Liver (tissue), 9 donors: Measurements from ENCODE around the gene PTPRN2. TPM values are rescaled to one million over a fixed set of nuclear protein-coding genes. Genes with fewer than 3 reads are reported as not detected.

Experiments
- DNase-seq: peaks from one replicate; pipeline ENCODE4 v3.0.0-alpha.2; 2017; ENCODE audit warnings: low spot score
- H3K27ac ChIP-seq, 2 donors: one replicate each; pipeline ENCODE4 v1.7.0; 2013; ENCODE audit warnings: inconsistent platforms in 2 of 2, low read length in 2 of 2, control low read depth in 1 of 2, low read depth in 1 of 2, mild to moderate bottlenecking in 1 of 2
- H3K27me3 ChIP-seq, 4 donors: one replicate each; pipeline versions ENCODE4 v1.6.1 to v1.7.0; 2013; ENCODE audit warnings: low read length in 3 of 4, inconsistent platforms in 1 of 4, mild to moderate bottlenecking in 1 of 4, moderate library complexity in 1 of 4; ENCODE audit not compliant: control insufficient read depth in 4 of 4, insufficient read depth in 4 of 4
- H3K36me3 ChIP-seq, 4 donors: one replicate each; pipeline versions ENCODE4 v1.6.1 to v1.7.0; 2013; ENCODE audit warnings: low read length in 3 of 4, mild to moderate bottlenecking in 3 of 4, low read depth in 1 of 4, moderate library complexity in 1 of 4; ENCODE audit not compliant: control insufficient read depth in 4 of 4, insufficient read depth in 3 of 4
- H3K4me1 ChIP-seq, 4 donors: one replicate each; pipeline versions ENCODE4 v1.6.1 to v1.7.0; 2013; ENCODE audit warnings: low read length in 3 of 4, mild to moderate bottlenecking in 3 of 4, moderate library complexity in 1 of 4; ENCODE audit not compliant: control insufficient read depth in 4 of 4, insufficient read depth in 4 of 4
- H3K4me3 ChIP-seq, 3 donors: one replicate each; pipeline versions ENCODE4 v1.6.1 to v1.7.0; 2013; ENCODE audit warnings: low read length in 3 of 3, control low read depth in 1 of 3, low read depth in 1 of 3, mild to moderate bottlenecking in 1 of 3
- H3K9ac ChIP-seq, 2 donors: one replicate each; pipeline ENCODE4 v1.7.0; 2013; ENCODE audit warnings: low read length in 2 of 2, mild to moderate bottlenecking in 2 of 2, moderate library complexity in 2 of 2, control low read depth in 1 of 2, low read depth in 1 of 2
- H3K9me3 ChIP-seq, 4 donors: one replicate each; pipeline versions ENCODE4 v1.6.1 to v1.7.0; 2013; ENCODE audit warnings: low read length in 3 of 4; ENCODE audit not compliant: control insufficient read depth in 4 of 4
- CTCF ChIP-seq: fragments of 150-350 bp; IDR thresholded peaks from 2 replicates; pipeline ENCODE4 v1.5.1; 2017; ENCODE audit warnings: improper control_type of control experiment, low read depth, low read length; ENCODE audit not compliant: missing input control
- EGR1 ChIP-seq, 2 donors: IDR thresholded peaks; 2 replicates each; pipeline ENCODE4 v1.6.1; 2016 to 2018; ENCODE audit warnings: antibody characterized with exemption in 2 of 2, low read depth in 2 of 2
- FOXA1 ChIP-seq: IDR thresholded peaks from 2 replicates; pipeline ENCODE4 v1.6.1; 2016; ENCODE audit warnings: antibody characterized with exemption
- FOXA2 ChIP-seq: IDR thresholded peaks from 2 replicates; pipeline ENCODE4 v1.6.1; 2016; ENCODE audit warnings: antibody characterized with exemption
- GABPA ChIP-seq, 2 donors: IDR thresholded peaks in 1 of 2; conservative IDR thresholded peaks in 1 of 2; 2 replicates each; pipeline ENCODE4 v1.6.1; 2016; ENCODE audit warnings: antibody characterized with exemption in 2 of 2, mild to moderate bottlenecking in 1 of 2, moderate library complexity in 1 of 2
- HNF4A ChIP-seq, 2 donors: conservative IDR thresholded peaks; 2 replicates each; pipeline ENCODE4 v1.6.1; 2016; ENCODE audit warnings: antibody characterized with exemption in 2 of 2, mild to moderate bottlenecking in 2 of 2
- HNF4G ChIP-seq: IDR thresholded peaks from 2 replicates; pipeline ENCODE4 v1.6.1; 2016; ENCODE audit warnings: antibody characterized with exemption
- JUND ChIP-seq, 2 donors: IDR thresholded peaks; 2 replicates each; pipeline ENCODE4 v1.6.1; 2016; ENCODE audit warnings: antibody characterized with exemption in 2 of 2
- NR2F2 ChIP-seq: IDR thresholded peaks from 2 replicates; pipeline ENCODE4 v1.6.1; 2016; ENCODE audit warnings: antibody characterized with exemption
- RAD21 ChIP-seq, 2 donors: IDR thresholded peaks; 2 replicates each; pipeline ENCODE4 v1.6.1; 2016; ENCODE audit warnings: antibody characterized with exemption in 2 of 2, mild to moderate bottlenecking in 2 of 2
- RXRA ChIP-seq, 2 donors: IDR thresholded peaks; 2 replicates each; pipeline ENCODE4 v1.6.1; 2017 to 2018; ENCODE audit warnings: antibody characterized with exemption in 2 of 2, mild to moderate bottlenecking in 1 of 2
- SP1 ChIP-seq: IDR thresholded peaks from 2 replicates; pipeline ENCODE4 v1.6.1; 2018; ENCODE audit warnings: antibody characterized with exemption, mild to moderate bottlenecking
- TAF1 ChIP-seq: conservative IDR thresholded peaks from 2 replicates; pipeline ENCODE4 v1.6.1; 2016; ENCODE audit warnings: antibody characterized with exemption, mild to moderate bottlenecking
- YY1 ChIP-seq: IDR thresholded peaks from 2 replicates; pipeline ENCODE4 v1.6.1; 2016; ENCODE audit warnings: antibody characterized with exemption, mild to moderate bottlenecking
- ZBTB33 ChIP-seq: IDR thresholded peaks from 2 replicates; pipeline ENCODE4 v1.6.1; 2016; ENCODE audit warnings: antibody characterized with exemption
- WGBS: extraction: QIAGEN DNeasy Blood & Tissue Kit; methylation state at CpG from one replicate; pipeline ENCODE4 v1.1.7; 2013; 5-methylcytosine and 5-hydroxymethylcytosine counted together
- polyA plus RNA-seq, 2 donors: library from polyadenylated mRNA; stranded (reverse) in 1 of 2; unstranded in 1 of 2; fragments of 200-250 nt in 1 of 2; fragments of >200 nt in 1 of 2; fragmentation: Nextera tagmentation in 1 of 2; extraction: Ambion mirVana in 1 of 2; gene quantifications; one replicate each; pipeline versions ENCODE4 v1.2.1 to v1.2.3, GENCODE V29; 2013 to 2015
- total RNA-seq, 2 donors: library from RNA; depleted of rRNA; stranded (reverse); fragments of >200 nt; gene quantifications; one replicate each; pipeline ENCODE4 v1.2.3, GENCODE V29; 2014
- TF ChIP-seq, protein P1 (sequence below): IDR thresholded peaks from 2 replicates; pipeline ENCODE4 v1.6.1; 2016; ENCODE audit warnings: antibody characterized with exemption
- TF ChIP-seq, protein P2 (sequence below): IDR thresholded peaks from 2 replicates; pipeline ENCODE4 v1.6.1; 2016; ENCODE audit warnings: antibody characterized with exemption
- donor health status: healthy.
- donor health status: healthy.
- donor health status: healthy.
- donor health status: healthy.
- donor health status: healthy.

PTPRN2 gene
- total and polyA plus RNA-seq, 4 donors: 0.75 to 1.9 (median 1.1) TPM

DNA sequence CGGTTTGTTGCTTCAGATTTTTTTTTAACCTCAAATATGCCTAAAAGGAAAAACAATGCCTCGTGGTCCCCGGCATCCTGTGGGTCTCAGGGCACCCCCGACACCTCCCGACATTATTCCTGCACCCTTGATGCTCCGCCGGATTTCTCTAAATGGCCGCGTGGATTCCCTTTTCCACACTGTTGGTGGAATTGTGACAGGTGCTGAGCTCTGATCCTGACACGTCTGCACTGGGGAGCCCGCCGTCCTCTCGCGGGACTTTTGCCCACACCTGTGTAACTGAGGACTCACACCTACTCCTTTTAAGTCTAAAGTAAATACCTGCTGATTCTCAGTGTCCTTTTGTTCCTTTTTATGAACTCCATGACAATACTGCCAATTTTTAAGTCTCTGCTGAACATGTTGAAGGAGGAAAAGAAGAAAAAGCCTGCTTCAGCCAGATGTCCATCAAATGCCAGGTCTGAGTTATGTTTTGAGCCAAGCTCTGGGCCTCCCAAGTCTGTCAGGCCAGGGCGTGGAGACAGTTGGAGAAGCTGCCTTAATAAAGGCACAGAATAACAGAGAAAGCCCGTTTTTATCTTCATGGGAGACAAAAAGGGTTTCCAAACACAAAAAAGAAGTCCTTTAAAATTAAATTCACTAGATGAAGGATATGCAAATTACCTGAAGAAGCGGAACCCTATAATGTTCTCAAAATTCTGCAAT, 682.6 kb downstream of the PTPRN2 start:
- Histone ChIP-seq H3K4me1 (no peaks in the 10 kb centered on the region), H3K9ac (no peak overlapping the region), H3K9me3 (no peaks in the 10 kb centered on the region), H3K4me3 (no peak overlapping the region), H3K36me3 (no peaks in the 10 kb centered on the region), H3K27ac (no peak overlapping the region), H3K27me3 (no peaks in the 10 kb centered on the region)
- DNase-seq: no peak
- 80% methylated on average over 17 of the region's 17 CpGs for WGBS
- no peak for TF ChIP-seq JUND (IDR thresholded peaks at IDR 0.05)
- TF ChIP-seq FOXA2: no peak
- TF ChIP-seq NR2F2: no peak
- no peak for TF ChIP-seq EGR1 (IDR thresholded peaks at IDR 0.05; ENCODE audit: low read depth in 2 of 2)
- no peak for TF ChIP-seq HNF4A (conservative IDR thresholded peaks at IDR 0.05)
- no peak for TF ChIP-seq HNF4G
- no peak for TF ChIP-seq YY1
- no peak for TF ChIP-seq SP1
- TF ChIP-seq GABPA (IDR thresholded peaks at IDR 0.05 in 1 of 2, conservative IDR thresholded peaks at IDR 0.05 in 1 of 2): no peak

DNA sequence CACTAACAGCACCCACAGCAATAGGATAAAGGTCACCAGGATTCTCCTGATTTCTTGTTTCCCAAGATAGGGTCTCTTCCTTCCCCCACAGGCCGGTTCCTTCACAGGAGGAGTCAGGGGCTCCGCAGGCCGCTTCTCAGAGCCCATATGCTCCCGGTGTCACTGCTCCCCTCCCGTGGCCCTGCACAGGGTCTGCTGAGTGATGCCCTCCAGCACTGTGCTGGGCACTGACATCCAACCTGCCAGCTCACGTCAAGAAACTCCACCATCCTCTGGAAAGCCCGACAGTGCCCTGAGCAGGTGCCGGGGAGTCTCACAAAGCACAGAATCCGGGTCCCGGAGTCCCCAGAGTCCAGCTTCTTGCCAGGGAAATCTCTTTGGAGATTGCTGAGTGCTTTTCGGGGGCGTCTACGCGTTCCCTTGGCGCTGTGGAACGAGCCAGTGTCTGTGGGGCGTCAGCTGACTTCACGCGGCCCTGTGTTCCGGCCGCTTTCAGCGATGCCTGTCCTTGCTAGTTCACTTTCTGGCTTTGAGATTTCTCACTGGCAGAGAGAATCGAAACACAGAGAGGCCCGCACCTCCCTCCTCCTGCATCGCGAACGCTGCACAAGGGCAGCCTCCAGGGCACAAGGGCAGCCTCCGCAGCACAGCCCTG, 683.3 kb downstream of the PTPRN2 start:
- DNase-seq: no peak
- TF ChIP-seq SP1 (no peak), HNF4A (conservative IDR thresholded peaks at IDR 0.05) (no peak), RXRA (IDR thresholded peaks at IDR 0.05) (no peak), GABPA (IDR thresholded peaks at IDR 0.05 in 1 of 2, conservative IDR thresholded peaks at IDR 0.05 in 1 of 2) (no peak), ZBTB33 (no peak), FOXA2 (no peak)
- TF ChIP-seq, protein P1, sequence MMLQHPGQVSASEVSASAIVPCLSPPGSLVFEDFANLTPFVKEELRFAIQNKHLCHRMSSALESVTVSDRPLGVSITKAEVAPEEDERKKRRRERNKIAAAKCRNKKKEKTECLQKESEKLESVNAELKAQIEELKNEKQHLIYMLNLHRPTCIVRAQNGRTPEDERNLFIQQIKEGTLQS: no peak
- TF ChIP-seq, protein P2, sequence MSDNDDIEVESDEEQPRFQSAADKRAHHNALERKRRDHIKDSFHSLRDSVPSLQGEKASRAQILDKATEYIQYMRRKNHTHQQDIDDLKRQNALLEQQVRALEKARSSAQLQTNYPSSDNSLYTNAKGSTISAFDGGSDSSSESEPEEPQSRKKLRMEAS: no peak
- Histone ChIP-seq H3K36me3 (no peaks in the 10 kb centered on the region), H3K27me3 (no peaks in the 10 kb centered on the region), H3K4me1 (no peaks in the 10 kb centered on the region), H3K4me3 (no peak overlapping the region), H3K9ac (no peak overlapping the region), H3K27ac (no peak overlapping the region), H3K9me3 (no peaks in the 10 kb centered on the region)
- WGBS: 89% methylated on average over 28 of the region's 28 CpGs

- H3K9me3 ChIP-seq: no peaks in the 10 kb centered on the region
- DNase-seq: no peak
- no peak overlapping the region for H3K27ac ChIP-seq
- H3K36me3 ChIP-seq: no peaks in the 10 kb centered on the region
- H3K4me3 ChIP-seq: no peak overlapping the region
- H3K4me1 ChIP-seq: no peaks in the 10 kb centered on the region
- H3K9ac ChIP-seq: no peak overlapping the region
- WGBS: 85% methylated on average over 14 of the region's 14 CpGs
- no peaks in the 10 kb centered on the region for H3K27me3 ChIP-seq
- no peak for TF ChIP-seq FOXA2
- no peak for TF ChIP-seq EGR1 (IDR thresholded peaks at IDR 0.05; ENCODE audit: low read depth in 2 of 2)
- TF ChIP-seq ZBTB33: no peak
- TF ChIP-seq CTCF: no peak
- TF ChIP-seq, protein P1: no peak
- TF ChIP-seq YY1: no peak
- TF ChIP-seq, protein P2: no peak
- TF ChIP-seq RXRA (IDR thresholded peaks at IDR 0.05): no peak
- TF ChIP-seq RAD21 (IDR thresholded peaks at IDR 0.05): no peak
- TF ChIP-seq JUND (IDR thresholded peaks at IDR 0.05): no peak
- TF ChIP-seq FOXA1: no peak
- no peak for TF ChIP-seq SP1
- no peak for TF ChIP-seq HNF4A (conservative IDR thresholded peaks at IDR 0.05)
- TF ChIP-seq GABPA (IDR thresholded peaks at IDR 0.05 in 1 of 2, conservative IDR thresholded peaks at IDR 0.05 in 1 of 2): no peak
- TF ChIP-seq TAF1: no peak
- TF ChIP-seq HNF4G: no peak
- no peak for TF ChIP-seq NR2F2
Observed at GRCh38 chr7:157903710-157904109, 683.9 kb downstream of the PTPRN2 start.
